SK-N-SH (cell line): ENCODE results near the gene RBP2. TPM values are rescaled to one million over a fixed set of nuclear protein-coding genes. Genes with fewer than 3 reads are reported as not detected.

ENCODE experiments used
- CTCF ChIA-PET: fragments of 300-600, 350-600 bp; formaldehyde crosslinking; extraction: SDS; loops from one replicate; lab custom pipeline; 2021; lab: Yijun Ruan, JAX
- POLR2A ChIA-PET: fragments of 350-600 bp; sonication (Branson Sonifier 250); formaldehyde crosslinking; extraction: SDS; loops from one replicate; lab custom pipeline; 2020; ENCODE audit warnings: antibody characterized with exemption, inconsistent platforms; lab: Yijun Ruan, JAX
- DNase-seq: peaks from one replicate; pipeline ENCODE4 v3.0.0; 2012
- H2AFZ ChIP-seq: fragments of 200-600 bp; sonication (generic); 2 replicates; pipeline ENCODE4 v1.8.1; 2016; ENCODE audit warnings: antibody characterized with exemption, mild to moderate bottlenecking, low read depth
- H3F3A ChIP-seq: fragments of 200-600 bp; sonication (generic); replicated peaks from 2 replicates; pipeline ENCODE3; 2016; ENCODE audit warnings: antibody characterized with exemption, mild to moderate bottlenecking; ENCODE audit not compliant: insufficient read depth
- H3K27ac ChIP-seq, 2 experiments: fragments of 200-500 bp in 1 of 2; fragments of 200-600 bp in 1 of 2; sonication (Bioruptor generic) in 1 of 2; sonication (generic), shearing (Covaris generic) in 1 of 2; 2 replicates each; pipeline versions ENCODE4 v1.5.1 to v1.6.1; 2014 to 2016; ENCODE audit warnings: low read depth in 2 of 2, inconsistent platforms in 1 of 2, low read length in 1 of 2, mild to moderate bottlenecking in 1 of 2, mixed read lengths in 1 of 2
- H3K27me3 ChIP-seq: fragments of 200-600 bp; sonication (generic), shearing (Covaris generic); 2 replicates; pipeline ENCODE4 v1.6.1; 2016; ENCODE audit warnings: mixed run types; ENCODE audit not compliant: insufficient read depth
- H3K36me3 ChIP-seq, 2 experiments: fragments of 200-500 bp in 1 of 2; fragments of 200-600 bp in 1 of 2; sonication (Bioruptor generic) in 1 of 2; sonication (generic) in 1 of 2; replicated peaks in 1 of 2; 2 replicates each; pipeline versions ENCODE3 to v1.5.1; 2014 to 2016; ENCODE audit warnings: low read length in 1 of 2, mild to moderate bottlenecking in 1 of 2; ENCODE audit not compliant: insufficient read depth in 2 of 2, control insufficient read depth in 1 of 2
- H3K4me1 ChIP-seq, 2 experiments: fragments of 200-500 bp in 1 of 2; fragments of 200-600 bp in 1 of 2; sonication (Bioruptor generic) in 1 of 2; sonication (generic), shearing (Covaris generic) in 1 of 2; 2 replicates each; pipeline versions ENCODE4 v1.5.1 to v1.6.1; 2014 to 2016; ENCODE audit warnings: low read depth in 1 of 2, low read length in 1 of 2, mixed run types in 1 of 2; ENCODE audit not compliant: insufficient read depth in 2 of 2, control insufficient read depth in 1 of 2
- H3K4me2 ChIP-seq: fragments of 200-600 bp; sonication (generic), shearing (Covaris generic); 2 replicates; pipeline ENCODE4 v1.6.1; 2017; ENCODE audit warnings: mixed run types
- H3K4me3 ChIP-seq, 2 experiments: fragments of 200-500 bp in 1 of 2; fragments of 200-600 bp in 1 of 2; sonication (Bioruptor generic) in 1 of 2; sonication (generic), shearing (Covaris generic) in 1 of 2; 2 replicates each; pipeline versions ENCODE4 v1.5.1 to v1.8.1; 2014 to 2016; ENCODE audit warnings: low read depth in 2 of 2, inconsistent platforms in 1 of 2, low read length in 1 of 2, mild to moderate bottlenecking in 1 of 2, mixed read lengths in 1 of 2, moderate library complexity in 1 of 2
- H3K79me2 ChIP-seq: fragments of 200-600 bp; sonication (generic); 2 replicates; pipeline ENCODE4 v1.8.1; 2017; ENCODE audit warnings: mild to moderate bottlenecking; ENCODE audit not compliant: insufficient read depth
- H3K9ac ChIP-seq: fragments of 200-600 bp; sonication (generic); 2 replicates; pipeline ENCODE4 v1.6.1; 2017; ENCODE audit warnings: mixed run types
- H3K9me2 ChIP-seq: fragments of 200-600 bp; sonication (generic); 2 replicates; pipeline ENCODE4 v1.6.1; 2017; ENCODE audit warnings: mixed run types
- H3K9me3 ChIP-seq: fragments of 200-600 bp; sonication (generic); 2 replicates; pipeline ENCODE4 v1.6.1; 2017; ENCODE audit warnings: mixed run types, mild to moderate bottlenecking, moderate library complexity
- H4K20me1 ChIP-seq: fragments of 200-600 bp; sonication (generic); 2 replicates; pipeline ENCODE4 v1.6.1; 2017; ENCODE audit warnings: mild to moderate bottlenecking, mixed run types; ENCODE audit not compliant: insufficient read depth
- EP300 ChIP-seq, 2 experiments: IDR thresholded peaks; 2 replicates each; pipeline versions ENCODE4 v1.4.0 to v1.6.1; 2012; ENCODE audit warnings: borderline replicate concordance in 1 of 2, low read depth in 1 of 2, low read length in 1 of 2
- FOSL2 ChIP-seq: IDR thresholded peaks from 2 replicates; pipeline ENCODE4 v1.4.0; 2012; ENCODE audit warnings: low read depth, mild to moderate bottlenecking, moderate library complexity, borderline replicate concordance
- GABPA ChIP-seq: IDR thresholded peaks from 2 replicates; pipeline ENCODE4 v1.4.0; 2012; ENCODE audit warnings: low read depth, mild to moderate bottlenecking
- GATA2 ChIP-seq: sonication (generic); formaldehyde crosslinking; IDR thresholded peaks from 2 replicates; pipeline ENCODE4 v1.5.0; 2020; ENCODE audit warnings: mild to moderate bottlenecking, missing genetic modification reagents
- MEF2A ChIP-seq: IDR thresholded peaks from 2 replicates; pipeline ENCODE4 v1.4.0; 2012; ENCODE audit warnings: low read depth, borderline replicate concordance
- MXI1 ChIP-seq: IDR thresholded peaks from 2 replicates; pipeline ENCODE4 v1.6.1; 2012; ENCODE audit warnings: mild to moderate bottlenecking, low read depth, low read length, improper control_type of control experiment
- NFIC ChIP-seq: IDR thresholded peaks from 2 replicates; pipeline ENCODE4 v1.4.0; 2012; ENCODE audit warnings: borderline replicate concordance
- RCOR1 ChIP-seq: fragments of 150-350 bp; IDR thresholded peaks from 2 replicates; pipeline ENCODE4 v1.6.1; 2017; ENCODE audit warnings: antibody characterized with exemption, low read length
- TEAD4 ChIP-seq: IDR thresholded peaks from 2 replicates; pipeline ENCODE4 v1.4.0; 2012; ENCODE audit warnings: mild to moderate bottlenecking, borderline replicate concordance; ENCODE audit not compliant: insufficient read depth
- YY1 ChIP-seq: IDR thresholded peaks from 2 replicates; pipeline ENCODE4 v1.4.0; 2012; ENCODE audit warnings: low read depth, mild to moderate bottlenecking
- WGBS: methylation state at CpG from one replicate; pipeline ENCODE4 v1.1.6; 2017; ENCODE audit warnings: low lambda C conversion rate; 5-methylcytosine and 5-hydroxymethylcytosine counted together
- polyA plus RNA-seq, 3 experiments: library from polyadenylated mRNA; depleted of rRNA; stranded (reverse); fragments of >200 nt; gene quantifications; 2 replicates each; pipeline ENCODE4 v1.2.3, GENCODE V29; 2012
- TF ChIP-seq, protein P1 (sequence below): fragments of 150-350 bp; IDR thresholded peaks from 2 replicates; pipeline ENCODE4 v1.6.1; 2016; ENCODE audit warnings: mild to moderate bottlenecking, low read depth, low read length
- TF ChIP-seq, protein P2 (sequence below): fragments of 200-600 bp; sonication (generic); IDR thresholded peaks from 2 replicates; pipeline ENCODE4 v1.6.1; 2017; ENCODE audit warnings: antibody characterized with exemption, mild to moderate bottlenecking, moderate library complexity
- TF ChIP-seq, protein P3 (sequence below): IDR thresholded peaks from 2 replicates; pipeline ENCODE4 v1.4.0; 2012; ENCODE audit warnings: low read depth, borderline replicate concordance

Gene RBP2
- polyA plus RNA-seq, 1 of the 3 experiments (the other 2 are of a cell fraction): not detected

DNA sequence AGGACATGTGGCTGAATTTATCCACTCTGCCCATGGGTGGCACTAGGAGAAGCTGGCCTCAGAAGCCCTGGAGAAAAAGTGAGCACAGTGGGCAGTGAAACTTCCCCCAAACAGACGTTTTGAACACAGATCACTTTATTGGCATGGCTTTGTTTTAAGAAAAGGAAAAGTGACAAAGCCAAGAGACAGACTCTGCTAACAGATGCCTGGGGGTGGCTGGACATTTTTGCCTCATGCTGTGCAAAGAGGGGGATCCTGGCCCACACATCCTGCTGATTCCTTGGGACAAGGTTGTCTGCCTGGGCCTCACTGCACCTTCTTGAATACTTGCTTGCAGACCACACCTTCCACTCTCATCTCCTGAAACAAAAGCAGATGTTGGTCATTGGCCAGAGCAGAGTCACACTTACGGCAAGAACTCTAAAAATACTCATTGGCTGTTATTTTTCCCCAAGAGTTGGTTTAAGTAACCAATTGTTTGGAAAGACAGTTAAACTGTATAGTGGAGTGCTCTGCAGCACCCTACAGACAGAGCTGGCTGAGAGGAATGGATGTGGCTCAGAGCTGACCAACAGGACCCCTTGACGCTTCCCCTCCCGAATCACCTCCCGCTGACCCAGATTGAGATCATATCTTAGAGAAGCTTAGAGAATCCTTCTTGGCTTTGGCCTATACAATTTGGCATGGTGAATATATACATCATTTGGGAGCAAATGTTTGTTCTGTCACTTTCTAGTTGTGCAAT, 41.2 kb upstream of the RBP2 start (continued):
- TF ChIP-seq GATA2: no peak
- no peak for TF ChIP-seq YY1
- no peak for TF ChIP-seq RCOR1

DNA sequence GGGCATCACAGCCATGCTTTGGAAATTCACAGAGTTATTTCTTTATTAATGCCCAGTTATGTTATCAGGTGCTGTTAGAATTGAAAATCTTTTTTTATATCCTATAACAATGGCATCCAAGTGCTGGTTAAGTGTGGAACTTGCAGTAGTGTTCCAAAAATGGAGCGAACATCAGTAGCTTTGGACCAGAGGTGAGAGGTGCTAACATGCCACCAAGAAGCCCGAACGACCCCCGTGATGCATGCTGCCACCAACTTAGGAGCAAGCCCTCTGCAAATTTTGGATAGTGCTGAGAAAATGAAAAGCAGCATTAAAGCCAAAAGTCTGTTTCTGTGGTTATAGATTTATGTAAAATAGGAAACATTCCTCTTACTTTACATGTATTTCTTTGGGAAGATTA, 38.4 kb upstream of the RBP2 start:
- Histone ChIP-seq H3K4me1 (peaks cover 0 to under 1% of the 10 kb centered on the region in 2 experiments; a peak in 1 of 4 replicates), H3K27me3 (no peaks in the 10 kb centered on the region), H3K4me2 (no peak overlapping the region), H3K36me3 (no peaks in the 10 kb centered on the region), H3K4me3 (no peak overlapping the region), H3F3A (no peaks in the 10 kb centered on the region), H3K27ac (no peak overlapping the region), H3K9ac (no peak overlapping the region), H2AFZ (no peak overlapping the region), H3K79me2 (no peaks in the 10 kb centered on the region), H3K9me2 (no peaks in the 10 kb centered on the region), H3K9me3 (no peaks in the 10 kb centered on the region), H4K20me1 (no peaks in the 10 kb centered on the region)
- ChIA-PET POLR2A (no interaction called here), CTCF (no interaction called here)
- no peak for DNase-seq
- TF ChIP-seq FOSL2 (no peak), MEF2A (no peak), MXI1 (no peak), GABPA (no peak), GATA2 (no peak), EP300 (IDR thresholded peaks at IDR 0.05; ENCODE audit: borderline replicate concordance in 1 of 2, low read depth in 1 of 2, low read length in 1 of 2) (no peak), NFIC (no peak)
- TF ChIP-seq, protein P1, sequence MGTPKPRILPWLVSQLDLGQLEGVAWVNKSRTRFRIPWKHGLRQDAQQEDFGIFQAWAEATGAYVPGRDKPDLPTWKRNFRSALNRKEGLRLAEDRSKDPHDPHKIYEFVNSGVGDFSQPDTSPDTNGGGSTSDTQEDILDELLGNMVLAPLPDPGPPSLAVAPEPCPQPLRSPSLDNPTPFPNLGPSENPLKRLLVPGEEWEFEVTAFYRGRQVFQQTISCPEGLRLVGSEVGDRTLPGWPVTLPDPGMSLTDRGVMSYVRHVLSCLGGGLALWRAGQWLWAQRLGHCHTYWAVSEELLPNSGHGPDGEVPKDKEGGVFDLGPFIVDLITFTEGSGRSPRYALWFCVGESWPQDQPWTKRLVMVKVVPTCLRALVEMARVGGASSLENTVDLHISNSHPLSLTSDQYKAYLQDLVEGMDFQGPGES: no peak
- TF ChIP-seq, protein P2, sequence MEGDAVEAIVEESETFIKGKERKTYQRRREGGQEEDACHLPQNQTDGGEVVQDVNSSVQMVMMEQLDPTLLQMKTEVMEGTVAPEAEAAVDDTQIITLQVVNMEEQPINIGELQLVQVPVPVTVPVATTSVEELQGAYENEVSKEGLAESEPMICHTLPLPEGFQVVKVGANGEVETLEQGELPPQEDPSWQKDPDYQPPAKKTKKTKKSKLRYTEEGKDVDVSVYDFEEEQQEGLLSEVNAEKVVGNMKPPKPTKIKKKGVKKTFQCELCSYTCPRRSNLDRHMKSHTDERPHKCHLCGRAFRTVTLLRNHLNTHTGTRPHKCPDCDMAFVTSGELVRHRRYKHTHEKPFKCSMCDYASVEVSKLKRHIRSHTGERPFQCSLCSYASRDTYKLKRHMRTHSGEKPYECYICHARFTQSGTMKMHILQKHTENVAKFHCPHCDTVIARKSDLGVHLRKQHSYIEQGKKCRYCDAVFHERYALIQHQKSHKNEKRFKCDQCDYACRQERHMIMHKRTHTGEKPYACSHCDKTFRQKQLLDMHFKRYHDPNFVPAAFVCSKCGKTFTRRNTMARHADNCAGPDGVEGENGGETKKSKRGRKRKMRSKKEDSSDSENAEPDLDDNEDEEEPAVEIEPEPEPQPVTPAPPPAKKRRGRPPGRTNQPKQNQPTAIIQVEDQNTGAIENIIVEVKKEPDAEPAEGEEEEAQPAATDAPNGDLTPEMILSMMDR: no peak
- WGBS: 95% methylated on average over 4 of the region's 4 CpGs

DNA sequence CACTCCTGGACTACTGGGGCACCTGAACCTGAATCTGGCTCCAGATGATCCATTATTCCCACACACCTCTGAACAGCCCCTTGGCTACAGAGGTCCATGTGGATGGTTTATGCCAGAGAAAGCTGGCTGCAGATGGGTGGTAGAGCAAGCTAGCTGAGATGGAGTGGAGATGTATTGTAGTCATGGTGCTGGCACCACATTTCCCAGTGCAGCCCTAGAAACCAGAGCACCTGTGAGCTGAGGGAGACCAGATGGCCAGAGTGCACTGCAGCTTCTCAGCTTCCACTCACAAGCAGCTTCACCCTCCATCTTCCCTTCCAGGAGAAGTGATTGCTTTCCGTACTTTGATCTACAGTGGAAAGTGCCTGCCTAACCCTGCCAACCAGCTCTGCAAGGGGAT, 33.3 kb upstream of the RBP2 start:
- Histone ChIP-seq H3K9ac (no peak overlapping the region), H3K36me3 (no peaks in the 10 kb centered on the region), H3F3A (no peaks in the 10 kb centered on the region), H3K79me2 (no peaks in the 10 kb centered on the region), H3K27ac (no peak overlapping the region), H3K9me2 (no peaks in the 10 kb centered on the region), H3K4me3 (no peak overlapping the region), H3K9me3 (no peaks in the 10 kb centered on the region), H3K4me1 (peaks cover 0 to 3% of the 10 kb centered on the region in 2 experiments; a peak in 1 of 4 replicates), H4K20me1 (no peaks in the 10 kb centered on the region), H3K27me3 (no peaks in the 10 kb centered on the region), H3K4me2 (no peak overlapping the region), H2AFZ (no peak overlapping the region)
- DNase-seq: no peak
- ChIA-PET POLR2A (no interaction called here), CTCF (interaction anchor here (1.0 kb wide), 1 partner anchor 82 kb away, joined by 4 read pairs; no protein-coding TSS in a partner anchor)
- TF ChIP-seq RCOR1 (no peak), TEAD4 (no peak)
- TF ChIP-seq, protein P3, sequence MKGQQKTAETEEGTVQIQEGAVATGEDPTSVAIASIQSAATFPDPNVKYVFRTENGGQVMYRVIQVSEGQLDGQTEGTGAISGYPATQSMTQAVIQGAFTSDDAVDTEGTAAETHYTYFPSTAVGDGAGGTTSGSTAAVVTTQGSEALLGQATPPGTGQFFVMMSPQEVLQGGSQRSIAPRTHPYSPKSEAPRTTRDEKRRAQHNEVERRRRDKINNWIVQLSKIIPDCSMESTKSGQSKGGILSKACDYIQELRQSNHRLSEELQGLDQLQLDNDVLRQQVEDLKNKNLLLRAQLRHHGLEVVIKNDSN: no peak
- TF ChIP-seq, protein P1: no peak
- WGBS: 46% methylated on average over 1 of the region's 1 CpG
